ENCODE results near the gene DGCR2. TPM values are rescaled to one million over a fixed set of nuclear protein-coding genes. Genes with fewer than 3 reads are reported as not detected.
A peak's percentile ranks its signal among the peaks of the same experiment; 100 is the strongest.

DGCR2 gene
- total and polyA plus RNA-seq, 2 donors from 2014 or later = 37.5 to 67.7 TPM

DNA sequence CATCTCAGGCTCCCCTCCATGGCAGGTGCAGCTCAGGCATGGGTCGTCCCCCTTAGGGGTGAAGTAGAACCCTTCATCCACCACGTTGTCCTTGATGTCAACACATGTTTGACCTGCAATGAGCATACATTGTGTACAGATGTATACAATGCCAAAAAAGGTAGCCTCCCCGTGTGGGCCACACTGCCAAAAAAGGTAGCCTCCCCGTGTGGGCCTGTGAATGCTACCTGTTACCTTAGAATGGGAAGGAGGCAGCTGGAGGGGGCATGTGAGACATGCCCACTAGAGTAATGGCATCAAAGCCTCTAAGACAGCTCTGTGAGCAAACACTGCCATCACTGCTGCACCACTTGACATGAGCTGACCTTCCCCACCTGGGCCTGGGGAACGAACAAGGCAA, 73.7 kb downstream of the DGCR2 start:
- FAIRE-seq (no peak), DNase-seq (no peak)
- no peak overlapping the region for H3K4me3 ChIP-seq (ENCODE audit: low read length in 3 of 3)
- TF ChIP-seq, protein P1, sequence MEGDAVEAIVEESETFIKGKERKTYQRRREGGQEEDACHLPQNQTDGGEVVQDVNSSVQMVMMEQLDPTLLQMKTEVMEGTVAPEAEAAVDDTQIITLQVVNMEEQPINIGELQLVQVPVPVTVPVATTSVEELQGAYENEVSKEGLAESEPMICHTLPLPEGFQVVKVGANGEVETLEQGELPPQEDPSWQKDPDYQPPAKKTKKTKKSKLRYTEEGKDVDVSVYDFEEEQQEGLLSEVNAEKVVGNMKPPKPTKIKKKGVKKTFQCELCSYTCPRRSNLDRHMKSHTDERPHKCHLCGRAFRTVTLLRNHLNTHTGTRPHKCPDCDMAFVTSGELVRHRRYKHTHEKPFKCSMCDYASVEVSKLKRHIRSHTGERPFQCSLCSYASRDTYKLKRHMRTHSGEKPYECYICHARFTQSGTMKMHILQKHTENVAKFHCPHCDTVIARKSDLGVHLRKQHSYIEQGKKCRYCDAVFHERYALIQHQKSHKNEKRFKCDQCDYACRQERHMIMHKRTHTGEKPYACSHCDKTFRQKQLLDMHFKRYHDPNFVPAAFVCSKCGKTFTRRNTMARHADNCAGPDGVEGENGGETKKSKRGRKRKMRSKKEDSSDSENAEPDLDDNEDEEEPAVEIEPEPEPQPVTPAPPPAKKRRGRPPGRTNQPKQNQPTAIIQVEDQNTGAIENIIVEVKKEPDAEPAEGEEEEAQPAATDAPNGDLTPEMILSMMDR (IDR thresholded peaks at IDR 0.05; ENCODE audit: borderline replicate concordance, extremely low read depth, insufficient read depth) = no peak
- intact Hi-C loops (cut with DNase I) = no loop called here
- H3K9ac ChIP-seq (ENCODE audit: low read length in 3 of 3) = no peak overlapping the region
- peaks cover 10 to 55% (median 48%) of the 10 kb centered on the region in 3 donors for H3K36me3 ChIP-seq (ENCODE audit: control insufficient read depth in 2 of 3, insufficient read depth in 3 of 3, low read length in 3 of 3)
- no peaks in the 10 kb centered on the region for H3K9me3 ChIP-seq (ENCODE audit: control insufficient read depth in 2 of 3, insufficient read depth in 1 of 3, low read length in 3 of 3)
- no peaks in the 10 kb centered on the region for H3K27me3 ChIP-seq (ENCODE audit: control insufficient read depth, insufficient read depth, low read length)
- H3K4me1 ChIP-seq (ENCODE audit: control insufficient read depth in 2 of 3, insufficient read depth in 2 of 3, low read depth in 1 of 3, low read length in 3 of 3) = no peaks in the 10 kb centered on the region
- H3K27ac ChIP-seq (ENCODE audit: low read depth in 2 of 2, low read length in 2 of 2) = no peak overlapping the region

DNA sequence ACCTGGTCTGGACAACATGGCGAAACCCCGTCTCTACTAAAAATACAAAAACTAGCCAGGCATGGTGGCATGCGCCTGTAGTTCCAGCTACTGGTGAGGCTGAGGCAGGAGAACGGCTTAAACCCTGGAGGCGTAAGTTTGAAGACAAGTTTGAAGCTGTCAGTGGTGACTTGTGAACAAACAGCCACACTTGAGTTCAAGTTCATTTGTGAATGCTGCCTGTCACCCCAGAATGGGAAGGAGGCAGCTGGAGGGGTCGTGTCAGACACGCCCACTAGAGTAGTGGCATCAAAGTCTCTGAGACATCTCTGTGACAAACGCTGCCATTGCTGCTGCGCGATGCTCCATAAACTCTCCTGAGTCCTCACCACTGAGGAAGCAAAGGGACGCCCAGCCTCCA, 74.2 kb downstream of the DGCR2 start:
- H3K27ac ChIP-seq (ENCODE audit: low read depth in 2 of 2, low read length in 2 of 2) = no peak overlapping the region
- TF ChIP-seq, protein P1 (IDR thresholded peaks at IDR 0.05; ENCODE audit: borderline replicate concordance, extremely low read depth, insufficient read depth) = no peak
- H3K4me3 ChIP-seq (ENCODE audit: low read length in 3 of 3) = no peak overlapping the region
- FAIRE-seq = no peak
- intact Hi-C loops (cut with DNase I) = no loop called here
- no peak for DNase-seq
- no peaks in the 10 kb centered on the region for H3K4me1 ChIP-seq (ENCODE audit: control insufficient read depth in 2 of 3, insufficient read depth in 2 of 3, low read depth in 1 of 3, low read length in 3 of 3)
- H3K27me3 ChIP-seq (ENCODE audit: control insufficient read depth, insufficient read depth, low read length) = no peaks in the 10 kb centered on the region
- H3K9me3 ChIP-seq (ENCODE audit: control insufficient read depth in 2 of 3, insufficient read depth in 1 of 3, low read length in 3 of 3) = no peaks in the 10 kb centered on the region
- H3K36me3 ChIP-seq (ENCODE audit: control insufficient read depth in 2 of 3, insufficient read depth in 3 of 3, low read length in 3 of 3) = peaks cover 10 to 57% (median 52%) of the 10 kb centered on the region in 3 donors
- no peak overlapping the region for H3K9ac ChIP-seq (ENCODE audit: low read length in 3 of 3)

DNA sequence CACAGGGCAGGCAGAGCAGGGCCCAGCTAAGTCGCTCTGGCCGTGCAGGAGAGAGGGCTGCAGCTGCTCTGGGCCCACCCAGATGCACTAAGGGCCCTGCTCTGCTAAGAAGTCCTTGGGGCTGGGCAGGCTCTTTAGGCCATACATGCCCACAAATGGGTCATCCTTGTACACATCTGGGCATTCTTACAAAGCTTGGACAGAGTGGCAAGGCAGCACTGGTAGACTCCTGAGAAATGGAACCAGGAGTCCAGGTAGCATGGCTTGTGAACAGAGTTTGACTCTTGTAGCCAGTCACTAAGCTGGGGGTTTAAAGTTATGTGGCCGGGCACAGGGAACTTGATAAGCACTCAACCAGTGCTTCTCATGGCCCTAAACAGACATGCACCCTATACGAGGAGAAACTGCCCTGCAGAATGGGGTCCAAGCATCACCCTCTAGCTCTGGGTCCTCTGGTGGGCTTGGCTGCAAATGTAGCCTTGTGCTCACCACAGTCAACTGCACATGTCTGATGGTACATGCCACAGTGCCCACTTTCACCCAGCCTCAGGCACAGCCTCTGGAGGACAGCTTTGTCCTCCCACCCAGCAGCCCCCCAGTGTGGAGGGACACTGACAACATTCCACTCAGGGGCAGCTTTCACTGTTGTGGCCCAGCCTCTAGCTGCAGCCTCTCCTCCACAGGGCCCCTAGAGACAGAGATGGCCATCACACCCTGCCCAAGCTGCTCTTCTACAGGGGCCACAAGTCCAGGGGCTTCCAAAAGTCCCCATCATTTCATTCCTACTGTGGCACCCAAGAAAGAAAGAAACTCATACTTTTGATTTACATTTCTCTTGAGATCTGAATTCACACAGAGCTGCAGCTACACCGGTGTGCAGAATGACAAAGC, 75.2 kb downstream of the DGCR2 start:
- Histone ChIP-seq H3K4me1 (ENCODE audit: control insufficient read depth in 2 of 3, insufficient read depth in 2 of 3, low read depth in 1 of 3, low read length in 3 of 3) (no peaks in the 10 kb centered on the region), H3K4me3 (ENCODE audit: low read length in 3 of 3) (no peak overlapping the region), H3K36me3 (ENCODE audit: control insufficient read depth in 2 of 3, insufficient read depth in 3 of 3, low read length in 3 of 3) (peaks cover 10 to 62% (median 59%) of the 10 kb centered on the region in 3 donors), H3K27ac (ENCODE audit: low read depth in 2 of 2, low read length in 2 of 2) (no peak overlapping the region), H3K27me3 (ENCODE audit: control insufficient read depth, insufficient read depth, low read length) (no peaks in the 10 kb centered on the region), H3K9me3 (ENCODE audit: control insufficient read depth in 2 of 3, insufficient read depth in 1 of 3, low read length in 3 of 3) (no peaks in the 10 kb centered on the region), H3K9ac (ENCODE audit: low read length in 3 of 3) (no peak overlapping the region)
- peak in 1 of 5 donors; percentile 32 for DNase-seq
- intact Hi-C loops (cut with DNase I) = no loop called here
- no peak for FAIRE-seq
- TF ChIP-seq, protein P1 (IDR thresholded peaks at IDR 0.05; ENCODE audit: borderline replicate concordance, extremely low read depth, insufficient read depth) = no peak

Measured in kidney (tissue), 14 donors.